ENCODE results near the gene RHOBTB3.

Gene RHOBTB3

DNA sequence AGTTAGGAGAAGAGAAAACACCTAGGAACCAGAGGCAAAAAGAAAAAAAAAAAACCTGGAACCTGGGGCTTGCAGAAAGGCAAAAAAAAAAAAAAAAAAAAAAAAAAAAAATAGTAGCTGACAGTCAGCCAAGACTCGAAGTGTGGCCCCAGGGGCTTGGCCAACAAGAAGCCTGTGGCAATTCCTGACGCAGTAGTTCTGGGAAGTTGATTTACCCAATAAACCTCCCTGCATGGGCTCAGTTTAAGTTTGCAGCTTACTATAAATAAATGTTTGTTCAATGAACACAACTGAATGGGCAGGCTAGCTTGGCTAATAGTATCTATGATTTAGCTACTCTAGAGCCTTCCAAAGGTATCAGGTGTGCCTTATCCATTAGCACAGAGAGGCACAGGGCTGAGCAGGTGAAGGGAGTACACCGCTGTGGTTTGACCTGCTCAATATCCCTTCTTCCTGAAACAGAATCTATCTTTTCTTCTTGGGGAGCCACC lies 112.6 kb downstream of the RHOBTB3 start:
- no peak for DNase-seq

DNA sequence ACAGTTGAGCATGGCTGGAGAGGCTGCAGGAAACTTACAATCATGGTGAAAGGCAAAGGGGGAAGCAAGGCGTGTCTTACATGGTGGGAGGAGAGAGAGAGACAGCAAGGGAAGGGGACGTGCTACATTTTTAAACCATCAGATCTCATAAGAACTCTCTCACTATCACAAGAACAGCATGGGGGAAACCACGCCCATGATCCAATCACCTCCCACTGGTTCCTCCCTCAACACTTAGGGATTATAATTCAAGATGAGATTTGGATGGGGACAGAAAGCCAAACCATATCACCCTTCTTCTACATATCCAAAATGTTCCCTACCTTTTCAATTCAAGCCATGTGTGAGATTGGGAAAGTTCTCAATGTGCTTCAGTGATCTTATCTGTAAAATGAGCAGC lies 114.3 kb downstream of the RHOBTB3 start:
- DNase-seq: no peak
